ENCODE results near the gene CAB39L. TPM values are rescaled to one million over a fixed set of nuclear protein-coding genes. Genes with fewer than 3 reads are reported as not detected.

Gene CAB39L
- total RNA-seq, 1 donor, result 19.9 TPM

- no peak overlapping the region for H3K4me3 ChIP-seq (ENCODE audit: low read depth, low read length)
- peak; percentile 59 for DNase-seq (ENCODE audit: low read depth)
- TF ChIP-seq CTCF (IDR thresholded peaks at IDR 0.05; ENCODE audit: insufficient read depth, low read length), result no peak
Observed at GRCh38 chr13:49374585-49375290, 69.1 kb downstream of the CAB39L start.

- peak; percentile 37 for DNase-seq (ENCODE audit: low read depth)
- no peak for TF ChIP-seq CTCF (IDR thresholded peaks at IDR 0.05; ENCODE audit: insufficient read depth, low read length)
- no peak overlapping the region for H3K4me3 ChIP-seq (ENCODE audit: low read depth, low read length)
Observed at GRCh38 chr13:49373716-49374115, 70.1 kb downstream of the CAB39L start.

GRCh38 chr13:49371943-49372613 lies 71.8 kb downstream of the CAB39L start:
- TF ChIP-seq CTCF (IDR thresholded peaks at IDR 0.05; ENCODE audit: insufficient read depth, low read length), result no peak
- DNase-seq (ENCODE audit: low read depth), result peak; percentile 15
- no peak overlapping the region for H3K4me3 ChIP-seq (ENCODE audit: low read depth, low read length)

- DNase-seq (ENCODE audit: low read depth), result no peak
- H3K4me3 ChIP-seq (ENCODE audit: low read depth, low read length), result no peak overlapping the region
- TF ChIP-seq CTCF (IDR thresholded peaks at IDR 0.05; ENCODE audit: insufficient read depth, low read length), result no peak
Observed at GRCh38 chr13:49370371-49370770, 73.5 kb downstream of the CAB39L start.

GRCh38 chr13:49369866-49370265 lies 74.0 kb downstream of the CAB39L start:
- H3K4me3 ChIP-seq (ENCODE audit: low read depth, low read length), result no peak overlapping the region
- TF ChIP-seq CTCF (IDR thresholded peaks at IDR 0.05; ENCODE audit: insufficient read depth, low read length), result no peak
- no peak for DNase-seq (ENCODE audit: low read depth)

GRCh38 chr13:49368688-49369087 lies 75.2 kb downstream of the CAB39L start:
- no peak for TF ChIP-seq CTCF (IDR thresholded peaks at IDR 0.05; ENCODE audit: insufficient read depth, low read length)
- H3K4me3 ChIP-seq (ENCODE audit: low read depth, low read length), result no peak overlapping the region
- DNase-seq (ENCODE audit: low read depth), result no peak

All from fibroblast of the aortic adventitia (primary cell).